HepG2 (cell line): ENCODE data around the gene CRHBP. TPM values are rescaled to one million over a fixed set of nuclear protein-coding genes. Genes with fewer than 3 reads are reported as not detected.

Experiments
- ATAC-seq: fragments of 200-7000 bp; cut with Tn5 transposase; 3 replicates; pipeline ENCODE4 v1.9.1; 2020; ENCODE audit warnings: mild to moderate bottlenecking, moderate library complexity
- BruUV-seq: library from RNA; stranded (reverse); fragments of 400-500 nt; replicated peaks from 2 replicates; lab custom pipeline; 2021; lab: Mats Ljungman, UMichigan
- CTCF ChIA-PET: fragments of 300-600 bp; formaldehyde crosslinking; extraction: SDS; loops from one replicate; lab custom pipeline; 2021; ENCODE audit warnings: low total read pairs, inconsistent platforms, low intra/inter-chr PET ratio; lab: Yijun Ruan, JAX
- POLR2A ChIA-PET: fragments of 350-600 bp; sonication (Branson Sonifier 250); formaldehyde crosslinking; loops from one replicate; lab custom pipeline; 2020; ENCODE audit warnings: antibody characterized with exemption, inconsistent platforms; lab: Yijun Ruan, JAX
- DNase-seq: peaks from one replicate; pipeline ENCODE4 v3.0.0-alpha.2; 2015; ENCODE audit warnings: low spot score
- FAIRE-seq: peaks from 3 replicates; lab custom pipeline; 2011; peaks lifted over from hg19 to GRCh38; lab: Jason Lieb, UNC
- H2AFZ ChIP-seq: one replicate; pipeline ENCODE4 v1.6.1; 2011; ENCODE audit warnings: low read length, inconsistent platforms
- H3K27ac ChIP-seq: fragments of 300-600 bp; 3 replicates; pipeline ENCODE4 v1.8.0; 2011; ENCODE audit warnings: mixed run types, mild to moderate bottlenecking, mixed read lengths, low read length, inconsistent platforms; ENCODE audit not compliant: insufficient read depth; ENCODE audit errors: extremely low read length
- H3K27me3 ChIP-seq, 2 experiments: fragments of 200-600 bp in 1 of 2; 2 replicates in 1 of 2; 3 replicates in 1 of 2; pipeline versions ENCODE4 v1.6.0 to v1.8.0; 2011; ENCODE audit warnings: low read length in 2 of 2, mild to moderate bottlenecking in 2 of 2, moderate library complexity in 2 of 2, inconsistent platforms in 1 of 2; ENCODE audit not compliant: insufficient read depth in 2 of 2, control insufficient read depth in 1 of 2
- H3K36me3 ChIP-seq, 2 experiments: fragments of 200-600 bp in 1 of 2; replicated peaks in 1 of 2; 2 replicates in 1 of 2; 3 replicates in 1 of 2; pipeline versions ENCODE4 v1.5.1 to v1.8.0; 2011; ENCODE audit warnings: low read length in 2 of 2, inconsistent platforms in 1 of 2; ENCODE audit not compliant: insufficient read depth in 2 of 2, control insufficient read depth in 1 of 2
- H3K4me1 ChIP-seq: 2 replicates; pipeline ENCODE4 v1.5.1; 2012; ENCODE audit warnings: low read length, inconsistent platforms; ENCODE audit not compliant: insufficient read depth
- H3K4me2 ChIP-seq: 2 replicates; pipeline ENCODE4 v1.6.0; 2011; ENCODE audit warnings: low read depth, low read length, inconsistent platforms
- H3K4me3 ChIP-seq, 3 experiments: fragments of 200-600 bp in 1 of 3; sonication (generic), shearing (Covaris generic) in 1 of 3; replicated peaks in 1 of 3; 2 replicates each; pipeline ENCODE4 v1.5.1; 2011 to 2016; ENCODE audit warnings: low read length in 3 of 3, inconsistent platforms in 2 of 3, low read depth in 2 of 3, mild to moderate bottlenecking in 2 of 3, control low read depth in 1 of 3, mixed read lengths in 1 of 3; ENCODE audit not compliant: insufficient read depth in 1 of 3
- H3K79me2 ChIP-seq: one replicate; pipeline ENCODE4 v1.6.1; 2011; ENCODE audit warnings: low read length, inconsistent platforms; ENCODE audit not compliant: insufficient read depth
- H3K9ac ChIP-seq: 2 replicates; pipeline ENCODE4 v1.6.0; 2011; ENCODE audit warnings: mild to moderate bottlenecking, low read depth, low read length, inconsistent platforms; ENCODE audit not compliant: insufficient read depth
- H3K9me3 ChIP-seq: 2 replicates; pipeline ENCODE4 v1.5.1; 2012; ENCODE audit warnings: mild to moderate bottlenecking, low read length
- H4K20me1 ChIP-seq: 2 replicates; pipeline ENCODE4 v1.6.0; 2011; ENCODE audit warnings: inconsistent platforms, mild to moderate bottlenecking, low read length, moderate library complexity; ENCODE audit not compliant: insufficient read depth
- BATF2 ChIP-seq: sonication (generic); formaldehyde crosslinking; IDR thresholded peaks from 2 replicates; pipeline ENCODE4 v1.8.0; 2022; ENCODE audit warnings: mild to moderate bottlenecking, missing genetic modification reagents, moderate library complexity
- E2F5 ChIP-seq: sonication (generic); formaldehyde crosslinking; conservative IDR thresholded peaks from 2 replicates; pipeline ENCODE4 v1.4.0; 2020; ENCODE audit warnings: missing genetic modification reagents
- MAFK ChIP-seq, 2 experiments: IDR thresholded peaks in 1 of 2; conservative IDR thresholded peaks in 1 of 2; 2 replicates each; pipeline ENCODE4 v1.6.1; 2011; ENCODE audit warnings: improper control_type of control experiment in 2 of 2, low read length in 2 of 2
- MLLT10 ChIP-seq: sonication (generic); formaldehyde crosslinking; IDR thresholded peaks from 2 replicates; pipeline ENCODE4 v1.4.0; 2020; ENCODE audit warnings: missing genetic modification reagents
- SIN3A ChIP-seq: IDR thresholded peaks from 2 replicates; pipeline ENCODE4 v1.6.1; 2011; ENCODE audit warnings: low read depth, mild to moderate bottlenecking, control low read depth, low read length, borderline replicate concordance
- SMYD3 ChIP-seq: sonication (generic); formaldehyde crosslinking; IDR thresholded peaks from 2 replicates; pipeline ENCODE4 v1.8.1; 2023; ENCODE audit warnings: mild to moderate bottlenecking, missing genetic modification reagents
- SRY ChIP-seq: sonication (generic); formaldehyde crosslinking; IDR thresholded peaks from 2 replicates; pipeline ENCODE4 v1.8.0; 2022; ENCODE audit warnings: mild to moderate bottlenecking, missing genetic modification reagents
- ZMAT3 ChIP-seq: sonication (generic); formaldehyde crosslinking; conservative IDR thresholded peaks from 2 replicates; pipeline ENCODE4 v1.7.0; 2021; ENCODE audit warnings: missing genetic modification reagents
- ZNF205 ChIP-seq: IDR thresholded peaks from 2 replicates; pipeline ENCODE4 v1.6.1; 2018; ENCODE audit warnings: missing biosample characterization, missing genetic modification reagents
- ZNF350 ChIP-seq: sonication (generic); formaldehyde crosslinking; IDR thresholded peaks from 2 replicates; pipeline ENCODE4 v1.4.0; 2020; ENCODE audit warnings: mild to moderate bottlenecking, low read depth, missing genetic modification reagents, borderline replicate concordance
- ZNF615 ChIP-seq: sonication (generic); formaldehyde crosslinking; IDR thresholded peaks from 2 replicates; pipeline ENCODE4 v1.5.0; 2020; ENCODE audit warnings: mild to moderate bottlenecking, missing genetic modification reagents, borderline replicate concordance
- ZNF780A ChIP-seq: sonication (generic); formaldehyde crosslinking; IDR thresholded peaks from 2 replicates; pipeline ENCODE4 v1.8.0; 2022; ENCODE audit warnings: mild to moderate bottlenecking, missing genetic modification reagents, moderate library complexity
- WGBS: methylation state at CpG from one replicate; pipeline ENCODE4 v1.1.6; 2017; ENCODE audit warnings: low lambda C conversion rate; 5-methylcytosine and 5-hydroxymethylcytosine counted together
- in situ Hi-C: cut with HindIII; loops from 2 replicates; pipeline ENCODE4 v1.10.0; 2017; ENCODE audit warnings: low pct_unique_long_range_greater_than_20kb; ENCODE audit not compliant: extremely low pct_ligation_motif_present
- intact Hi-C: fragments of 100-400 bp; cut with micrococcal nuclease; formaldehyde crosslinking; loops from one replicate; pipeline ENCODE4 v1.10.0; 2022; ENCODE audit not compliant: unreplicated experiment
- polyA plus RNA-seq, 8 experiments: library from polyadenylated mRNA; depleted of rRNA in 3 of 8; stranded (reverse) in 7 of 8; unstranded in 1 of 8; fragments of >200 nt; fragmentation: Illumina TruSeq in 4 of 8; extraction: Trizol in 4 of 8; gene quantifications; 2 replicates each; pipeline versions ENCODE4 v1.2.1 to v1.2.3, GENCODE V29; 2011 to 2016; ENCODE audit warnings: low read depth in 4 of 8, missing spikeins in 1 of 8, mixed read lengths in 1 of 8; ENCODE audit not compliant: insufficient read depth in 1 of 8
- total RNA-seq, 5 experiments: library from RNA; depleted of rRNA; stranded (reverse); fragments of >200 nt; fragmentation: Illumina TruSeq; extraction: Trizol; gene quantifications; 2 replicates each; pipeline ENCODE4 v1.2.3, GENCODE V29; 2016; ENCODE audit warnings: low read depth in 1 of 5
- TF ChIP-seq, protein P1 (sequence below): IDR thresholded peaks from 2 replicates; pipeline ENCODE4 v1.6.1; 2016; ENCODE audit warnings: low read depth
- TF ChIP-seq, protein P2 (sequence below): sonication (generic); formaldehyde crosslinking; IDR thresholded peaks from 2 replicates; pipeline ENCODE4 v1.4.0; 2020; ENCODE audit warnings: low read depth, mild to moderate bottlenecking, missing genetic modification reagents

CRHBP gene
- total and polyA plus RNA-seq, 2 of the 13 experiments (the other 11 are each of a cell fraction or from before 2014, with no cell fraction given) = not detected

DNA sequence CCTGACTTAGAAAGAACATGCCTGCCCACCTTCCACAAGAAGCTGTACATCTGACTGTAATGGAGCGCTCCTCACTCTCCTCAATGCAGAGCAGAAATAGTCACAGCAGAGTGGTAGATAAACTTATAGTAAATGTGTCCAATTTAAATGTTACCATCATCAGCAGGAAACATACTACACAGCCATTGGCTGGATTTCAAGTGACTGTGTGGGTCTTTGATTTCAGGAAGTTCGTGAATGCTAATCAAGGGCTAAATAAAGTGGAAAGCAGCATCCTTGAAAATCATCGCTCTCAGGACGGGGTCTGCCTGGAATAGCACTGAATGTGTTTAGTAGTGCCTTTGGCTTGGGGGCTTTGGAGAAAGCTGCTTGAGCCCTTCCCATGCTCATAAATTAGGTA, 32.4 kb upstream of the CRHBP start:
- Histone ChIP-seq H3K4me2 (no peak overlapping the region), H3K9ac (no peak overlapping the region), H3K27me3 (peaks cover 0 to 7% of the 10 kb centered on the region in 2 experiments; a peak in 2 of 5 replicates), H3K36me3 (no peaks in the 10 kb centered on the region), H3K9me3 (no peaks in the 10 kb centered on the region), H3K4me3 (no peak overlapping the region), H4K20me1 (no peaks in the 10 kb centered on the region), H3K27ac (no peak overlapping the region), H3K79me2 (no peaks in the 10 kb centered on the region), H2AFZ (no peak overlapping the region), H3K4me1 (no peaks in the 10 kb centered on the region)
- ATAC-seq (no peak), FAIRE-seq (no peak), DNase-seq (no peak)
- POLR2A ChIA-PET = no interaction called here
- BruUV-seq = no TSS peak
- CTCF ChIA-PET = no interaction called here
- intact Hi-C loops (no loop called here), in situ Hi-C loops (no loop called here)
- TF ChIP-seq SIN3A = no peak
- TF ChIP-seq MAFK (conservative IDR thresholded peaks at IDR 0.05 in 1 of 2, IDR thresholded peaks at IDR 0.05 in 1 of 2; ENCODE audit: low read length in 2 of 2) = no peak
- TF ChIP-seq ZMAT3 (CRISPR knock-in tag) = no peak
- no peak for TF ChIP-seq MLLT10 (CRISPR knock-in tag)
- TF ChIP-seq, protein P1, sequence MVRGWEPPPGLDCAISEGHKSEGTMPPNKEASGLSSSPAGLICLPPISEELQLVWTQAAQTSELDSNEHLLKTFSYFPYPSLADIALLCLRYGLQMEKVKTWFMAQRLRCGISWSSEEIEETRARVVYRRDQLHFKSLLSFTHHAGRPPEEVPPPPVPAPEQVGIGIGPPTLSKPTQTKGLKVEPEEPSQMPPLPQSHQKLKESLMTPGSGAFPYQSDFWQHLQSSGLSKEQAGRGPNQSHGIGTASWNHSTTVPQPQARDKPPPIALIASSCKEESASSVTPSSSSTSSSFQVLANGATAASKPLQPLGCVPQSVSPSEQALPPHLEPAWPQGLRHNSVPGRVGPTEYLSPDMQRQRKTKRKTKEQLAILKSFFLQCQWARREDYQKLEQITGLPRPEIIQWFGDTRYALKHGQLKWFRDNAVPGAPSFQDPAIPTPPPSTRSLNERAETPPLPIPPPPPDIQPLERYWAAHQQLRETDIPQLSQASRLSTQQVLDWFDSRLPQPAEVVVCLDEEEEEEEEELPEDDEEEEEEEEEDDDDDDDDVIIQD (CRISPR knock-in tag) = no peak
- no peak for TF ChIP-seq BATF2 (CRISPR knock-in tag)
- TF ChIP-seq ZNF615 (CRISPR knock-in tag) = no peak
- TF ChIP-seq, protein P2, sequence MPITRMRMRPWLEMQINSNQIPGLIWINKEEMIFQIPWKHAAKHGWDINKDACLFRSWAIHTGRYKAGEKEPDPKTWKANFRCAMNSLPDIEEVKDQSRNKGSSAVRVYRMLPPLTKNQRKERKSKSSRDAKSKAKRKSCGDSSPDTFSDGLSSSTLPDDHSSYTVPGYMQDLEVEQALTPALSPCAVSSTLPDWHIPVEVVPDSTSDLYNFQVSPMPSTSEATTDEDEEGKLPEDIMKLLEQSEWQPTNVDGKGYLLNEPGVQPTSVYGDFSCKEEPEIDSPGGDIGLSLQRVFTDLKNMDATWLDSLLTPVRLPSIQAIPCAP = no peak
- no peak for TF ChIP-seq E2F5
- no peak for TF ChIP-seq SRY
- no peak for TF ChIP-seq ZNF205 (CRISPR knock-in tag)
- TF ChIP-seq SMYD3 (CRISPR knock-in tag) = no peak
- TF ChIP-seq ZNF350 = no peak
- no peak for TF ChIP-seq ZNF780A (CRISPR knock-in tag)
- 13% methylated on average over 4 of the region's 4 CpGs for WGBS
